ENCODE measurements around the gene CTIF.

CTIF gene

GRCh38 chr18:48551100-48551499 is 12.3 kb downstream of the CTIF start:
- Histone ChIP-seq H3K36me3 (replicated peaks; ENCODE audit: low read depth, low read length) (peaks cover 4% of the 10 kb centered on the region), H3K4me1 (ENCODE audit: low read length) (peaks cover 8% of the 10 kb centered on the region), H4K20me1 (ENCODE audit: insufficient read depth, low read length) (peaks cover 64% of the 10 kb centered on the region), H3K27me3 (ENCODE audit: low read depth, low read length) (no peaks in the 10 kb centered on the region), H3K9ac (ENCODE audit: low read length) (no peak overlapping the region), H3K9me3 (ENCODE audit: insufficient read depth, low read length) (no peaks in the 10 kb centered on the region), H2AFZ (ENCODE audit: low read depth, low read length) (no peak overlapping the region), H3K27ac (ENCODE audit: low read length) (no peak overlapping the region), H3K4me3 (ENCODE audit: low read length) (no peak overlapping the region), H3K79me2 (ENCODE audit: low read length) (peaks cover 4% of the 10 kb centered on the region), H3K4me2 (ENCODE audit: low read length) (no peak overlapping the region)
- TF ChIP-seq CTCF (IDR thresholded peaks at IDR 0.05; ENCODE audit: low read depth, low read length) = no peak
- TF ChIP-seq EZH2phosphoT487 (IDR thresholded peaks at IDR 0.05; ENCODE audit: low read depth) = no peak

GRCh38 chr18:48552130-48552529 is 13.3 kb downstream of the CTIF start:
- H3K9me3 ChIP-seq (ENCODE audit: insufficient read depth, low read length) = no peaks in the 10 kb centered on the region
- peaks cover 4% of the 10 kb centered on the region for H3K79me2 ChIP-seq (ENCODE audit: low read length)
- H3K4me2 ChIP-seq (ENCODE audit: low read length) = no peak overlapping the region
- peaks cover 53% of the 10 kb centered on the region for H4K20me1 ChIP-seq (ENCODE audit: insufficient read depth, low read length)
- no peak overlapping the region for H2AFZ ChIP-seq (ENCODE audit: low read depth, low read length)
- peaks cover 4% of the 10 kb centered on the region for H3K36me3 ChIP-seq (replicated peaks; ENCODE audit: low read depth, low read length)
- no peak overlapping the region for H3K27ac ChIP-seq (ENCODE audit: low read length)
- H3K4me3 ChIP-seq (ENCODE audit: low read length) = no peak overlapping the region
- no peaks in the 10 kb centered on the region for H3K27me3 ChIP-seq (ENCODE audit: low read depth, low read length)
- H3K4me1 ChIP-seq (ENCODE audit: low read length) = peaks cover 8% of the 10 kb centered on the region
- TF ChIP-seq EZH2phosphoT487 (IDR thresholded peaks at IDR 0.05; ENCODE audit: low read depth) (no peak), CTCF (IDR thresholded peaks at IDR 0.05; ENCODE audit: low read depth, low read length) (no peak)
- no peak overlapping the region for H3K9ac ChIP-seq (ENCODE audit: low read length)

GRCh38 chr18:48553236-48553635 is 14.4 kb downstream of the CTIF start:
- H3K9ac ChIP-seq (ENCODE audit: low read length) = no peak overlapping the region
- H3K27ac ChIP-seq (ENCODE audit: low read length) = no peak overlapping the region
- H3K79me2 ChIP-seq (ENCODE audit: low read length) = peaks cover 4% of the 10 kb centered on the region
- no peak overlapping the region for H2AFZ ChIP-seq (ENCODE audit: low read depth, low read length)
- peaks cover 8% of the 10 kb centered on the region for H3K4me1 ChIP-seq (ENCODE audit: low read length)
- H3K9me3 ChIP-seq (ENCODE audit: insufficient read depth, low read length) = no peaks in the 10 kb centered on the region
- H3K27me3 ChIP-seq (ENCODE audit: low read depth, low read length) = no peaks in the 10 kb centered on the region
- TF ChIP-seq CTCF (IDR thresholded peaks at IDR 0.05; ENCODE audit: low read depth, low read length) (no peak), EZH2phosphoT487 (IDR thresholded peaks at IDR 0.05; ENCODE audit: low read depth) (no peak)
- peaks cover 42% of the 10 kb centered on the region for H4K20me1 ChIP-seq (ENCODE audit: insufficient read depth, low read length)
- H3K4me3 ChIP-seq (ENCODE audit: low read length) = no peak overlapping the region
- peaks cover 4% of the 10 kb centered on the region for H3K36me3 ChIP-seq (replicated peaks; ENCODE audit: low read depth, low read length)
- no peak overlapping the region for H3K4me2 ChIP-seq (ENCODE audit: low read length)

GRCh38 chr18:48554610-48555400 is 16.0 kb downstream of the CTIF start:
- no peak overlapping the region for H2AFZ ChIP-seq (ENCODE audit: low read depth, low read length)
- no peaks in the 10 kb centered on the region for H3K9me3 ChIP-seq (ENCODE audit: insufficient read depth, low read length)
- H3K9ac ChIP-seq (ENCODE audit: low read length) = no peak overlapping the region
- no peaks in the 10 kb centered on the region for H3K79me2 ChIP-seq (ENCODE audit: low read length)
- H3K27me3 ChIP-seq (ENCODE audit: low read depth, low read length) = no peaks in the 10 kb centered on the region
- H4K20me1 ChIP-seq (ENCODE audit: insufficient read depth, low read length) = peaks cover 36% of the 10 kb centered on the region
- 0 out of 2 replicates have a peak, but pooled peaks cover under 1% of the 10 kb centered on the region for H3K4me1 ChIP-seq (ENCODE audit: low read length)
- TF ChIP-seq CTCF (IDR thresholded peaks at IDR 0.05; ENCODE audit: low read depth, low read length) (no peak), EZH2phosphoT487 (IDR thresholded peaks at IDR 0.05; ENCODE audit: low read depth) (no peak)
- no peaks in the 10 kb centered on the region for H3K36me3 ChIP-seq (replicated peaks; ENCODE audit: low read depth, low read length)
- H3K4me3 ChIP-seq (ENCODE audit: low read length) = no peak overlapping the region
- no peak overlapping the region for H3K4me2 ChIP-seq (ENCODE audit: low read length)
- no peak overlapping the region for H3K27ac ChIP-seq (ENCODE audit: low read length)
